Forelimb muscle (tissue), 1 donor: ENCODE measurements around the gene TOR3A. TPM values are rescaled to one million over a fixed set of nuclear protein-coding genes. Genes with fewer than 3 reads are reported as not detected.

Experiments
- polyA plus RNA-seq: library from polyadenylated mRNA; unstranded; fragments of 120-200 nt; gene quantifications from one replicate; pipeline ENCODE4 v1.2.1, GENCODE V29; 2013; ENCODE audit not compliant: insufficient read length

TOR3A gene
- polyA plus RNA-seq, 1 donor: 15.8 TPM

Other genes with a start within 250 kb of the TOR3A start
- gene ANGPTL1, start 211.0 kb upstream of the TOR3A start, polyA plus RNA-seq: 63.0 TPM
- gene FAM20B, start 56.2 kb upstream of the TOR3A start, polyA plus RNA-seq: 23.5 TPM
- 7.7 TPM for gene ABL2, start 147.6 kb downstream of the TOR3A start, polyA plus RNA-seq
- gene SOAT1, start 211.7 kb downstream of the TOR3A start, polyA plus RNA-seq: 8.6 TPM